Activated naive CD4-positive, alpha-beta T cell treated with anti-CD3 and anti-CD28 coated beads, Interleukin-2, amount 50 U/mL, for 72 hours (primary cell): ENCODE results near the gene AMN. TPM values are rescaled to one million over a fixed set of nuclear protein-coding genes. Genes with fewer than 3 reads are reported as not detected.

Experiments
- ATAC-seq, 2 donors: fragments of 150-1000 bp; cut with Tn5 transposase; 2 replicates each; pipeline ENCODE4 v1.10.0; 2021; ENCODE audit warnings: mild to moderate bottlenecking in 2 of 2, moderate library complexity in 2 of 2
- DNase-seq, 2 donors: peaks; one replicate each; pipeline ENCODE4 v3.0.0; 2021 to 2022; ENCODE audit warnings: low spot score in 2 of 2
- H3K27ac Mint-ChIP-seq, 2 donors: one replicate each; pipeline ENCODE4 v1.8.0; 2022; ENCODE audit warnings: mild to moderate bottlenecking in 2 of 2, mixed read lengths in 2 of 2
- H3K36me3 Mint-ChIP-seq, 2 donors: one replicate each; pipeline ENCODE4 v1.8.0; 2022; ENCODE audit warnings: mixed read lengths in 2 of 2
- H3K9me3 Mint-ChIP-seq, 2 donors: one replicate each; pipeline ENCODE4 v1.8.0; 2022; ENCODE audit warnings: mixed read lengths in 2 of 2
- total RNA-seq, 2 donors: library from RNA; stranded (reverse); gene quantifications; one replicate each; pipeline ENCODE4 v1.2.3, GENCODE V29; 2022

The AMN gene
- total RNA-seq, 2 donors from 2014 or later = 0.30 to 0.49 TPM

- DNase-seq (no peak), ATAC-seq (no peak)
- Mint-ChIP-seq H3K36me3 (peaks cover 4 to 16% of the 10 kb centered on the region in 2 donors), H3K9me3 (no peaks in the 10 kb centered on the region), H3K27ac (no peak overlapping the region)
These were observed 15.1 kb upstream of the AMN start for GRCh38 chr14:102907303-102907844.

GRCh38 chr14:102907980-102908730 is 14.3 kb upstream of the AMN start:
- H3K27ac Mint-ChIP-seq = peak overlapping the region in 1 of 2 donors; percentile 62
- ATAC-seq (no peak), DNase-seq (no peak)
- H3K9me3 Mint-ChIP-seq = no peaks in the 10 kb centered on the region
- peaks cover under 1 to 8% of the 10 kb centered on the region in 2 donors for H3K36me3 Mint-ChIP-seq

GRCh38 chr14:102908766-102909455 is 13.6 kb upstream of the AMN start:
- ATAC-seq = peak in 1 of 2 donors; percentile 2
- H3K36me3 Mint-ChIP-seq = peaks cover 0 to under 1% of the 10 kb centered on the region in 2 donors
- H3K27ac Mint-ChIP-seq = peak overlapping the region; percentile 62 to 92
- H3K9me3 Mint-ChIP-seq = no peaks in the 10 kb centered on the region
- no peak for DNase-seq

GRCh38 chr14:102909462-102909861 is 13.0 kb upstream of the AMN start:
- Mint-ChIP-seq H3K27ac (peak overlapping the region; percentile 62 to 68), H3K9me3 (no peaks in the 10 kb centered on the region), H3K36me3 (no peaks in the 10 kb centered on the region)
- no peak for DNase-seq
- peak in 1 of 2 donors; percentile 16 for ATAC-seq

- Mint-ChIP-seq H3K36me3 (no peaks in the 10 kb centered on the region), H3K9me3 (no peaks in the 10 kb centered on the region), H3K27ac (peak overlapping the region; percentile 62 to 81)
- ATAC-seq = no peak
- no peak for DNase-seq
These were observed 12.6 kb upstream of the AMN start for GRCh38 chr14:102909911-102910310.

- ATAC-seq = no peak
- peak overlapping the region; percentile 62 to 81 for H3K27ac Mint-ChIP-seq
- no peaks in the 10 kb centered on the region for H3K36me3 Mint-ChIP-seq
- no peaks in the 10 kb centered on the region for H3K9me3 Mint-ChIP-seq
- DNase-seq = no peak
These were observed 12.0 kb upstream of the AMN start for GRCh38 chr14:102910442-102910841.

- Mint-ChIP-seq H3K36me3 (no peaks in the 10 kb centered on the region), H3K9me3 (no peaks in the 10 kb centered on the region), H3K27ac (peak overlapping the region in 1 of 2 donors; percentile 62)
- no peak for ATAC-seq
- no peak for DNase-seq
These were observed 10.9 kb upstream of the AMN start for GRCh38 chr14:102911541-102911951.

- ATAC-seq = no peak
- Mint-ChIP-seq H3K27ac (peak overlapping the region in 1 of 2 donors; percentile 62), H3K9me3 (no peaks in the 10 kb centered on the region), H3K36me3 (no peaks in the 10 kb centered on the region)
- no peak for DNase-seq
These were observed 10.3 kb upstream of the AMN start for GRCh38 chr14:102911991-102912761.

- peak overlapping the region in 1 of 2 donors; percentile 62 for H3K27ac Mint-ChIP-seq
- DNase-seq (no peak), ATAC-seq (no peak)
- no peaks in the 10 kb centered on the region for H3K36me3 Mint-ChIP-seq
- no peaks in the 10 kb centered on the region for H3K9me3 Mint-ChIP-seq
These were observed 8.9 kb upstream of the AMN start for GRCh38 chr14:102913341-102914211.

GRCh38 chr14:102914474-102915291 is 7.8 kb upstream of the AMN start:
- ATAC-seq = peak in 1 of 2 donors; percentile 6
- H3K36me3 Mint-ChIP-seq = no peaks in the 10 kb centered on the region
- no peak for DNase-seq
- H3K27ac Mint-ChIP-seq = no peak overlapping the region
- no peaks in the 10 kb centered on the region for H3K9me3 Mint-ChIP-seq

- peak overlapping the region; percentile 67 to 79 for H3K27ac Mint-ChIP-seq
- no peaks in the 10 kb centered on the region for H3K9me3 Mint-ChIP-seq
- DNase-seq (no peak), ATAC-seq (no peak)
- no peaks in the 10 kb centered on the region for H3K36me3 Mint-ChIP-seq
These were observed 7.0 kb upstream of the AMN start for GRCh38 chr14:102915292-102916110.

- DNase-seq = no peak
- Mint-ChIP-seq H3K36me3 (no peaks in the 10 kb centered on the region), H3K9me3 (no peaks in the 10 kb centered on the region), H3K27ac (peak overlapping the region; percentile 26 to 79)
- no peak for ATAC-seq
These were observed 6.0 kb upstream of the AMN start for GRCh38 chr14:102916347-102917055.

- ATAC-seq (peak in 1 of 2 donors; percentile 8), DNase-seq (no peak)
- H3K36me3 Mint-ChIP-seq = no peaks in the 10 kb centered on the region
- H3K9me3 Mint-ChIP-seq = no peaks in the 10 kb centered on the region
- peak overlapping the region in 1 of 2 donors; percentile 39 for H3K27ac Mint-ChIP-seq
These were observed 5.4 kb upstream of the AMN start for GRCh38 chr14:102917056-102917385.
